Measurements from ENCODE around the gene PAK5. TPM values are rescaled to one million over a fixed set of nuclear protein-coding genes. Genes with fewer than 3 reads are reported as not detected.

PAK5 gene
- total and polyA plus RNA-seq, 4 donors = 0.02 to 0.17 (median 0.04) TPM; not detected in 1

DNA sequence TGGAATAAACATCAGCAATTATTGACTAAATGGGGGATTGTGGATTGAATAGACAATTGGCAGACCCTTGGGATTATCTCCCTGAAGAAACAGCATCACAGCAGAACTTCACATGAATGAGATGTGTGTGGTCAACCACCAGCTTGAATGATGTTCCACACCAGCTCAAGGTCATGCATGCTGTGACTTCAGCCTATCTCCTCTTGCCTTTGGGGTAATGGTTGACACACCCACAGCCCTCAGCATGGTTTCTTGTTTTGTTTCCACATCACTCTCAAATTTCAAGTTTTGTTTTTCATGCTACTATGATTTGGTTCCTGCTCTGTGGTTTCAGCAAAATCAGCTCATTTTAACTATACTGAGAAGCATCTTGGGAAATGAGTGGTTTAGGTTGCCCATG, 94.3 kb downstream of the PAK5 start:
- no peaks in the 10 kb centered on the region for H3K4me1 ChIP-seq (ENCODE audit: control insufficient read depth in 4 of 4, insufficient read depth in 4 of 4, low read length in 3 of 4)
- TF ChIP-seq SP1 (IDR thresholded peaks at IDR 0.05) (no peak), YY1 (IDR thresholded peaks at IDR 0.05) (no peak)
- H3K9me3 ChIP-seq (ENCODE audit: control insufficient read depth in 4 of 4, low read length in 3 of 4) = peaks cover 0 to 4% (median 0%) of the 10 kb centered on the region in 4 donors
- no peak overlapping the region for H3K4me3 ChIP-seq (ENCODE audit: low read depth in 1 of 3, low read length in 3 of 3)
- H3K27ac ChIP-seq (ENCODE audit: low read depth in 1 of 2, low read length in 2 of 2) = no peak overlapping the region
- DNase-seq (ENCODE audit: low spot score) = no peak
- no peak overlapping the region for H3K9ac ChIP-seq (ENCODE audit: low read depth in 1 of 2, low read length in 2 of 2)
- no peaks in the 10 kb centered on the region for H3K36me3 ChIP-seq (ENCODE audit: control insufficient read depth in 4 of 4, insufficient read depth in 3 of 4, low read depth in 1 of 4, low read length in 3 of 4)
- no peaks in the 10 kb centered on the region for H3K27me3 ChIP-seq (ENCODE audit: control insufficient read depth in 4 of 4, insufficient read depth in 4 of 4, low read length in 3 of 4)

DNA sequence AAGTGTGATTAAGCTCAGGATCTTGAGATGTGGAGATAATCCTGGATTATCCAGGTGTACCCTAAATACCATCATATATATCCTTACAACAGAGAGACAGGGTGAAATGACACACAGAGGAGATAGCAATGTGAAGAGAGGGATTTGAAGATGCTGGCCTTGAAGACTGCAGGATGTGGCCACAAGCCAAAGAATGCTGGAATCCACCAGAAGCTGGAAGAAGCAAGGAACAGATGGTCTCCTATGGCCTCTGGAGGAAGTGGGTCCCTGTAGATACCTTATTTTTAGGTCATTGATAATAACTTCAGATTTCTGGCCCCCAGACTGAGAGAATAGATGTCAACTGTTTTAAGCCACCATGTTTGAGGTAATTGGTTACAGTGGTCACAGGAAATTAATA, 95.0 kb downstream of the PAK5 start:
- H3K27ac ChIP-seq (ENCODE audit: low read depth in 1 of 2, low read length in 2 of 2) = no peak overlapping the region
- DNase-seq (ENCODE audit: low spot score) = no peak
- H3K4me1 ChIP-seq (ENCODE audit: control insufficient read depth in 4 of 4, insufficient read depth in 4 of 4, low read length in 3 of 4) = no peaks in the 10 kb centered on the region
- H3K4me3 ChIP-seq (ENCODE audit: low read depth in 1 of 3, low read length in 3 of 3) = no peak overlapping the region
- H3K9me3 ChIP-seq (ENCODE audit: control insufficient read depth in 4 of 4, low read length in 3 of 4) = peaks cover 0 to 4% (median 0%) of the 10 kb centered on the region in 4 donors
- H3K9ac ChIP-seq (ENCODE audit: low read depth in 1 of 2, low read length in 2 of 2) = no peak overlapping the region
- no peak for TF ChIP-seq NR2F2 (IDR thresholded peaks at IDR 0.05)
- no peak for TF ChIP-seq FOXA2 (IDR thresholded peaks at IDR 0.05)
- no peak for TF ChIP-seq FOXA1 (IDR thresholded peaks at IDR 0.05)
- no peak for TF ChIP-seq YY1 (IDR thresholded peaks at IDR 0.05)
- no peaks in the 10 kb centered on the region for H3K36me3 ChIP-seq (ENCODE audit: control insufficient read depth in 4 of 4, insufficient read depth in 3 of 4, low read depth in 1 of 4, low read length in 3 of 4)
- H3K27me3 ChIP-seq (ENCODE audit: control insufficient read depth in 4 of 4, insufficient read depth in 4 of 4, low read length in 3 of 4) = no peaks in the 10 kb centered on the region

DNA sequence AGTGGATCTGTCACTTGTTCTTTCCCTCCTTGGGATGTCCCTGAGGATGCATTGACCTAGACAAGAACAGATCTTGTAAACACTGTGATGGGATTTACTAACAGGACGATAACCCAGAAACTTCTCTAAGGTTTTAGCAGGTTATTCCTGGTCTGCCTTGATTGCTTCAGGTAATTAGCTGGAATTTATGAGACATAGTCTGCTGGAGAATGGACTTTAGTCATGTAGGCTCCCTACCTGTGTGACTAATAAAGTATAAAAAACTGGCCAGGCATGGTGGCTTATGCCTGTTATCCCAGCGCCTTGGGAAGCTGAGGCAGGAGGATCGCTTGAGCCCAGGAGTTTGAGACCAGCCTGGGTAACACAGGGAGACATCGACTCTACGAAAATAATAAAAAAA, 96.1 kb downstream of the PAK5 start:
- no peak for DNase-seq (ENCODE audit: low spot score)
- no peak for TF ChIP-seq SP1 (IDR thresholded peaks at IDR 0.05)
- TF ChIP-seq, protein P1, sequence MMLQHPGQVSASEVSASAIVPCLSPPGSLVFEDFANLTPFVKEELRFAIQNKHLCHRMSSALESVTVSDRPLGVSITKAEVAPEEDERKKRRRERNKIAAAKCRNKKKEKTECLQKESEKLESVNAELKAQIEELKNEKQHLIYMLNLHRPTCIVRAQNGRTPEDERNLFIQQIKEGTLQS (IDR thresholded peaks at IDR 0.05) = no peak
- TF ChIP-seq FOXA1 (IDR thresholded peaks at IDR 0.05) = no peak
- TF ChIP-seq RXRA (IDR thresholded peaks at IDR 0.05) = no peak
- TF ChIP-seq, protein P2, sequence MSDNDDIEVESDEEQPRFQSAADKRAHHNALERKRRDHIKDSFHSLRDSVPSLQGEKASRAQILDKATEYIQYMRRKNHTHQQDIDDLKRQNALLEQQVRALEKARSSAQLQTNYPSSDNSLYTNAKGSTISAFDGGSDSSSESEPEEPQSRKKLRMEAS (IDR thresholded peaks at IDR 0.05) = no peak
- TF ChIP-seq YY1 (IDR thresholded peaks at IDR 0.05) = no peak
- TF ChIP-seq TAF1 (conservative IDR thresholded peaks at IDR 0.05) = no peak
- TF ChIP-seq NR2F2 (IDR thresholded peaks at IDR 0.05) = no peak
- TF ChIP-seq, protein P3, sequence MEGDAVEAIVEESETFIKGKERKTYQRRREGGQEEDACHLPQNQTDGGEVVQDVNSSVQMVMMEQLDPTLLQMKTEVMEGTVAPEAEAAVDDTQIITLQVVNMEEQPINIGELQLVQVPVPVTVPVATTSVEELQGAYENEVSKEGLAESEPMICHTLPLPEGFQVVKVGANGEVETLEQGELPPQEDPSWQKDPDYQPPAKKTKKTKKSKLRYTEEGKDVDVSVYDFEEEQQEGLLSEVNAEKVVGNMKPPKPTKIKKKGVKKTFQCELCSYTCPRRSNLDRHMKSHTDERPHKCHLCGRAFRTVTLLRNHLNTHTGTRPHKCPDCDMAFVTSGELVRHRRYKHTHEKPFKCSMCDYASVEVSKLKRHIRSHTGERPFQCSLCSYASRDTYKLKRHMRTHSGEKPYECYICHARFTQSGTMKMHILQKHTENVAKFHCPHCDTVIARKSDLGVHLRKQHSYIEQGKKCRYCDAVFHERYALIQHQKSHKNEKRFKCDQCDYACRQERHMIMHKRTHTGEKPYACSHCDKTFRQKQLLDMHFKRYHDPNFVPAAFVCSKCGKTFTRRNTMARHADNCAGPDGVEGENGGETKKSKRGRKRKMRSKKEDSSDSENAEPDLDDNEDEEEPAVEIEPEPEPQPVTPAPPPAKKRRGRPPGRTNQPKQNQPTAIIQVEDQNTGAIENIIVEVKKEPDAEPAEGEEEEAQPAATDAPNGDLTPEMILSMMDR (IDR thresholded peaks at IDR 0.05; ENCODE audit: low read depth, low read length, missing input control) = no peak
- TF ChIP-seq, protein P4, sequence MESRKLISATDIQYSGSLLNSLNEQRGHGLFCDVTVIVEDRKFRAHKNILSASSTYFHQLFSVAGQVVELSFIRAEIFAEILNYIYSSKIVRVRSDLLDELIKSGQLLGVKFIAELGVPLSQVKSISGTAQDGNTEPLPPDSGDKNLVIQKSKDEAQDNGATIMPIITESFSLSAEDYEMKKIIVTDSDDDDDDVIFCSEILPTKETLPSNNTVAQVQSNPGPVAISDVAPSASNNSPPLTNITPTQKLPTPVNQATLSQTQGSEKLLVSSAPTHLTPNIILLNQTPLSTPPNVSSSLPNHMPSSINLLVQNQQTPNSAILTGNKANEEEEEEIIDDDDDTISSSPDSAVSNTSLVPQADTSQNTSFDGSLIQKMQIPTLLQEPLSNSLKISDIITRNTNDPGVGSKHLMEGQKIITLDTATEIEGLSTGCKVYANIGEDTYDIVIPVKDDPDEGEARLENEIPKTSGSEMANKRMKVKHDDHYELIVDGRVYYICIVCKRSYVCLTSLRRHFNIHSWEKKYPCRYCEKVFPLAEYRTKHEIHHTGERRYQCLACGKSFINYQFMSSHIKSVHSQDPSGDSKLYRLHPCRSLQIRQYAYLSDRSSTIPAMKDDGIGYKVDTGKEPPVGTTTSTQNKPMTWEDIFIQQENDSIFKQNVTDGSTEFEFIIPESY (IDR thresholded peaks at IDR 0.05) = no peak
- Histone ChIP-seq H3K9ac (ENCODE audit: low read depth in 1 of 2, low read length in 2 of 2) (no peak overlapping the region), H3K27ac (ENCODE audit: low read depth in 1 of 2, low read length in 2 of 2) (no peak overlapping the region), H3K4me3 (ENCODE audit: low read depth in 1 of 3, low read length in 3 of 3) (no peak overlapping the region), H3K27me3 (ENCODE audit: control insufficient read depth in 4 of 4, insufficient read depth in 4 of 4, low read length in 3 of 4) (no peaks in the 10 kb centered on the region), H3K9me3 (ENCODE audit: control insufficient read depth in 4 of 4, low read length in 3 of 4) (peaks cover 0 to 4% (median 0%) of the 10 kb centered on the region in 4 donors), H3K36me3 (ENCODE audit: control insufficient read depth in 4 of 4, insufficient read depth in 3 of 4, low read depth in 1 of 4, low read length in 3 of 4) (no peaks in the 10 kb centered on the region), H3K4me1 (ENCODE audit: control insufficient read depth in 4 of 4, insufficient read depth in 4 of 4, low read length in 3 of 4) (no peaks in the 10 kb centered on the region)
- 80% methylated on average over 5 of the region's 5 CpGs for WGBS
